Gastrocnemius medialis (tissue), 4 donors: ENCODE results near the gene COPS6. TPM values are rescaled to one million over a fixed set of nuclear protein-coding genes. Genes with fewer than 3 reads are reported as not detected.

ENCODE experiments used
- ATAC-seq, 2 donors: fragments of 150-250 bp; one replicate each; pipeline ENCODE4 v1.9.1; 2016
- DNase-seq, 2 donors: peaks; one replicate each; pipeline ENCODE4 v3.0.0-alpha.2; 2019
- H3K27ac ChIP-seq, 4 donors: fragments of 200-600 bp; sonication (generic); 1 replicate in 1 of 4; 2 replicates in 3 of 4; pipeline ENCODE4 v1.5.1; 2016 to 2018; ENCODE audit warnings: mild to moderate bottlenecking in 2 of 4, moderate library complexity in 1 of 4
- H3K27me3 ChIP-seq, 3 donors: fragments of 200-600 bp; sonication (generic) in 2 of 3; 1 replicate in 1 of 3; 2 replicates in 2 of 3; pipeline versions ENCODE4 v1.5.1 to v1.6.0; 2016 to 2019; ENCODE audit warnings: mild to moderate bottlenecking in 1 of 3, moderate library complexity in 1 of 3
- H3K36me3 ChIP-seq, 2 donors: fragments of 200-600 bp; sonication (generic) in 1 of 2; one replicate each; pipeline ENCODE4 v1.5.1; 2017 to 2018
- H3K4me1 ChIP-seq, 2 donors: fragments of 200-600 bp; sonication (generic) in 1 of 2; one replicate each; pipeline ENCODE4 v1.5.1; 2016 to 2017; ENCODE audit warnings: mild to moderate bottlenecking in 2 of 2
- H3K4me3 ChIP-seq, 4 donors: fragments of 200-600 bp; sonication (generic) in 3 of 4; 1 replicate in 1 of 4; 2 replicates in 3 of 4; pipeline ENCODE4 v1.5.1; 2016 to 2019; ENCODE audit warnings: mild to moderate bottlenecking in 2 of 4
- H3K9me3 ChIP-seq, 3 donors: fragments of 200-600 bp; sonication (generic) in 2 of 3; 1 replicate in 1 of 3; 2 replicates in 2 of 3; pipeline ENCODE4 v1.5.1; 2016 to 2019
- POLR2A ChIP-seq, 2 donors: fragments of 450-650 bp; IDR thresholded peaks; one replicate each; pipeline ENCODE4 v1.6.1; 2017; ENCODE audit warnings: antibody characterized with exemption in 2 of 2, mild to moderate bottlenecking in 2 of 2, moderate library complexity in 2 of 2
- in situ Hi-C, 4 donors: fragments of 200-750 bp; cut with MboI; loops; one replicate each; pipeline versions ENCODE4 v1.15.0 to v1.8.0; 2017; ENCODE audit warnings: low sequenced_read_pairs in 4 of 4
- intact Hi-C: fragments of 100-400 bp; cut with DNase I; formaldehyde crosslinking; loops from one replicate; pipeline ENCODE4 v1.15.1; 2023; ENCODE audit warnings: low total_unique reads
- total RNA-seq, 4 donors: library from RNA; depleted of rRNA; stranded (reverse); fragments of >200 nt; gene quantifications; one replicate each; pipeline versions ENCODE4 v1.1.0 to v1.2.3, GENCODE V29; 2016
- TF ChIP-seq, protein P1 (sequence below), 5 experiments: fragments of 450-650 bp in 3 of 5; fragments of 200-600 bp in 2 of 5; sonication (generic) in 2 of 5; IDR thresholded peaks in 4 of 5; conservative IDR thresholded peaks in 1 of 5; 1 replicate in 4 of 5; 2 replicates in 1 of 5; pipeline ENCODE4 v1.5.1; 2016 to 2019; ENCODE audit warnings: antibody characterized with exemption in 5 of 5, mild to moderate bottlenecking in 3 of 5, moderate library complexity in 3 of 5

The COPS6 gene
- total RNA-seq, 4 donors from 2014 or later, result 32.6 to 57.9 (median 39.4) TPM

DNA sequence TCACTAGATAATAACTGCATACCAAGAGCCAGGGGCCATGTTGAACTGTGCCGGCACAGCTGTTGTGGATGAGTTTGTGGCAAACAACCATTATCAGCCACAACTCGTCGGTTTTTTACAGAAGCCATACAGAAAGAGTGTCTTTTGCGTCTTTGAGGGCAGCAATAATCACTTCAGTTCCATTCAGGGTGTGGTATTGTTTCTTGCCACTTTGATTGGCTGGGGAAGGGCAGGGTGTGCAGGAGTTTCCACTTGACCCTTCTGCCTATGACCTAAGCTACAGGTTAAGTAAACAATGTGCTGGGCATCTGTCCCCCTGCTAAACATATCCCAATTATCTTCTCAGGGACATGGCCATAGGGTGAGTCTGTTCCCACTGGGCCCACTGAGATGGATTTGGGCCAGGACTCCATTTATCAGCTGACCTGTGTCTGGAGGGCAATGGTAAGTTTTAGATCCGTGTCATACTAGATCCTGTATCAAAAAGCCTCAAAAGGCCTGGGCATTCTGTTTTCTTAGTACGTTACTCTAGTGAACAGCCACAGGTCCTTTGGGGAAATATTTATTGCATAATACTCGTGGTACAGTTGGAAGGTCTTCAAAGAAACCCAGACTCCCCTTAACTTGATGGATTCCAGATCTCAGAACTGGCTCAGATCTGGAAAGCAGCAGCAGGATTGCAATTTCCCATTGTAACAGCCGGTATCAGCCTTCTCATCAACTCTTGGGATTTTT is 23.1 kb upstream of the COPS6 start:
- Histone ChIP-seq H3K27ac (peak overlapping the region in 1 of 4 donors; percentile 44), H3K4me3 (no peak overlapping the region), H3K4me1 (peaks cover 0 to 4% of the 10 kb centered on the region in 2 donors), H3K9me3 (peaks cover 0 to 8% (median 0%) of the 10 kb centered on the region in 3 donors), H3K27me3 (no peaks in the 10 kb centered on the region), H3K36me3 (peaks cover under 1 to 61% of the 10 kb centered on the region in 2 donors)
- in situ Hi-C loops (no loop called here), intact Hi-C loops (no loop called here)
- DNase-seq (no peak), ATAC-seq (peak; percentile 54 to 63)
- TF ChIP-seq POLR2A (IDR thresholded peaks at IDR 0.05), result no peak
- TF ChIP-seq, protein P1, sequence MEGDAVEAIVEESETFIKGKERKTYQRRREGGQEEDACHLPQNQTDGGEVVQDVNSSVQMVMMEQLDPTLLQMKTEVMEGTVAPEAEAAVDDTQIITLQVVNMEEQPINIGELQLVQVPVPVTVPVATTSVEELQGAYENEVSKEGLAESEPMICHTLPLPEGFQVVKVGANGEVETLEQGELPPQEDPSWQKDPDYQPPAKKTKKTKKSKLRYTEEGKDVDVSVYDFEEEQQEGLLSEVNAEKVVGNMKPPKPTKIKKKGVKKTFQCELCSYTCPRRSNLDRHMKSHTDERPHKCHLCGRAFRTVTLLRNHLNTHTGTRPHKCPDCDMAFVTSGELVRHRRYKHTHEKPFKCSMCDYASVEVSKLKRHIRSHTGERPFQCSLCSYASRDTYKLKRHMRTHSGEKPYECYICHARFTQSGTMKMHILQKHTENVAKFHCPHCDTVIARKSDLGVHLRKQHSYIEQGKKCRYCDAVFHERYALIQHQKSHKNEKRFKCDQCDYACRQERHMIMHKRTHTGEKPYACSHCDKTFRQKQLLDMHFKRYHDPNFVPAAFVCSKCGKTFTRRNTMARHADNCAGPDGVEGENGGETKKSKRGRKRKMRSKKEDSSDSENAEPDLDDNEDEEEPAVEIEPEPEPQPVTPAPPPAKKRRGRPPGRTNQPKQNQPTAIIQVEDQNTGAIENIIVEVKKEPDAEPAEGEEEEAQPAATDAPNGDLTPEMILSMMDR (IDR thresholded peaks at IDR 0.05 in 4 of 5, conservative IDR thresholded peaks at IDR 0.05 in 1 of 5), result no peak

DNA sequence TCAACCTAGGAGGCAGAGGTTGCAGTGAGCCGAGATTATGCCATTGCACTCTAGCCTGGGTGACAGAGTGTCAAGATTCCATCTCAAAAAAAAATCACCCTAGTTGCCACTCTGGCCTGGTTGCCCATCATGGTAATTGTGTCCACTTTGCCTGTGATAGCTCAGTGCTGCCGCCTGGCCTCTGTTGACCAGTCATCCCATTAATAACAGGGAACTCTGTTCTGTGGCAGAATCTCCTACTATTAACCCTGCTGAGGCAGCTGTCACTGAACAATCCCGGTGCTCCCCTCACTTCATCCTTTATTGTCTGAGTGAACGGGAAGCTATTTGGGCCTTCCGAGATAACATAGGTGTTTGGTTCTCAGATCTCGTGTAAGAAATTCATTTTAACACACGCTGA is 21.8 kb upstream of the COPS6 start:
- ATAC-seq (no peak), DNase-seq (no peak)
- in situ Hi-C loops, result no loop called here
- Histone ChIP-seq H3K27ac (no peak overlapping the region), H3K4me3 (no peak overlapping the region), H3K36me3 (peaks cover 10 to 61% of the 10 kb centered on the region in 2 donors), H3K4me1 (peaks cover 0 to 4% of the 10 kb centered on the region in 2 donors), H3K9me3 (peaks cover 7 to 21% (median 11%) of the 10 kb centered on the region in 3 donors), H3K27me3 (no peaks in the 10 kb centered on the region)
- no peak for TF ChIP-seq POLR2A (IDR thresholded peaks at IDR 0.05)
- TF ChIP-seq, protein P1 (IDR thresholded peaks at IDR 0.05 in 4 of 5, conservative IDR thresholded peaks at IDR 0.05 in 1 of 5), result no peak
- intact Hi-C loops, result no loop called here

DNA sequence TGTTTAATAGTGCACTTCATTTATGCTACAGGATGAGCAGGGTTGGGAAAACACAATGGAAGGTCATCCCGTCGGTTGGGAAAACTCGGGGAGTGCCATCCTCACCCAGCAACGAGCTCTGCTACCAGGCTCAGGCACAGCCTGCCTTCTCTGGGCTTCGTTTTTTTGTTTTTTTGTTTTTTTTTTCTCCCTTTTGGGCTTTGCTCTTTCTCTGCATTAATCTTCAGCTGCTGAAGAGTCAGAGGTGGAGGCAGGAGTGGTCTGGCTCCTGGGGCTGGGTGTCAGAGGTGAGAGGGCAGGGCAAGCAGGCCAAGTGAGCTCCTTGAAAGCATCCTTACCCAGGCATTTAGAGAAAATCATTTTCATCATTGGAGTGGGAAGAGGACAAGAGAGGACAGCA is 18.8 kb upstream of the COPS6 start:
- Histone ChIP-seq H3K4me3 (no peak overlapping the region), H3K27me3 (no peaks in the 10 kb centered on the region), H3K27ac (no peak overlapping the region), H3K9me3 (peaks cover 7 to 31% (median 14%) of the 10 kb centered on the region in 3 donors), H3K4me1 (peaks cover 0 to 4% of the 10 kb centered on the region in 2 donors), H3K36me3 (peaks cover 19 to 73% of the 10 kb centered on the region in 2 donors)
- TF ChIP-seq, protein P1 (IDR thresholded peaks at IDR 0.05 in 4 of 5, conservative IDR thresholded peaks at IDR 0.05 in 1 of 5), result no peak
- no peak for TF ChIP-seq POLR2A (IDR thresholded peaks at IDR 0.05)
- in situ Hi-C loops, result no loop called here
- no peak for ATAC-seq
- no peak for DNase-seq
- intact Hi-C loops, result no loop called here

DNA sequence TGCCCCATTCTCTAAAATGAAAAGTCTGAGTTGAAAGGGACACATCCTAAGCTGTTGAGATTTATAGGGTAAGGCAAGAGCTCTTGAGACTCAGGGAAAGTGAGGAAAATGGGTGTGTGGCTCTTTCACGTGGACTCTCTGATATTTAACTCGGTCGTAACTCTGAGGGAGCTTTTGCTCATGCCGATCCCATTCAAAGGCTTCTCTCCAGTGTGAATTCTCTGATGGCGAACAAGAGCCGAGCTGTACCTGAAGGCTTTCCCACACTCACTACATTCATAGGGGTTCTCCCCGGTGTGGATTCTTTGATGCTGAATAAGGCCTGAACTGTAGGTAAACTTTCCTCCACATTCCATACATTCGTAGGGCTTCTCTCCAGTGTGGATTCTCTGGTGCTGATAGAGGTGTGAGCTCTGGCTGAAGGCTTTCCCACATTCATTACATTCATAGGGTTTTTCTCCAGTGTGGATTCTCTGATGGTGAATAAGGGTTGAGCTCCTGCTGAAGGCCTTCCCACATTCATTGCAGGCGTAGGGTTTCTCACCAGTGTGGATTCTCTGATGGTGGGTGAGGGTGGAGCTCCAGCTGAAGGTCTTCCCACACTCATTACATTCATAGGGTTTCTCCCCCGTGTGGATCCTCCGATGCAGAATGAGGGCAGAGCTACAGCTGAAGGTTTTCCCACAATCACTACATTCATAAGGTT is 17.6 kb upstream of the COPS6 start:
- ATAC-seq, result no peak
- H3K36me3 ChIP-seq, result peaks cover 20 to 81% of the 10 kb centered on the region in 2 donors
- intact Hi-C loops, result no loop called here
- H3K4me1 ChIP-seq, result no peaks in the 10 kb centered on the region
- H3K27me3 ChIP-seq, result no peaks in the 10 kb centered on the region
- DNase-seq, result no peak
- no peak overlapping the region for H3K27ac ChIP-seq
- in situ Hi-C loops, result no loop called here
- H3K9me3 ChIP-seq, result peaks cover 7 to 31% (median 14%) of the 10 kb centered on the region in 3 donors
- H3K4me3 ChIP-seq, result peak overlapping the region in 1 of 4 donors; percentile 37
- TF ChIP-seq, protein P1 (IDR thresholded peaks at IDR 0.05 in 4 of 5, conservative IDR thresholded peaks at IDR 0.05 in 1 of 5), result no peak
- no peak for TF ChIP-seq POLR2A (IDR thresholded peaks at IDR 0.05)
